ENCODE measurements around the gene GLRX5.

GLRX5 gene

GRCh38 chr14:95534299-95535225 is at the start of gene GLRX5:
GLRX5 (plus strand) TSS chr14:95535050; CDS start chr14:95535090, 40 bp downstream.
- DNase-seq, result peak; percentile 95

GRCh38 chr14:95485222-95485819 is 49.5 kb upstream of the GLRX5 start:
- no peak for DNase-seq

GRCh38 chr14:95486875-95487668 is 47.8 kb upstream of the GLRX5 start:
- DNase-seq, result no peak

GRCh38 chr14:95487669-95488084 is 47.2 kb upstream of the GLRX5 start:
- DNase-seq, result no peak

- no peak for DNase-seq
These were observed 46.3 kb upstream of the GLRX5 start for GRCh38 chr14:95488376-95489213.

GRCh38 chr14:95489214-95490137 is 45.4 kb upstream of the GLRX5 start:
- no peak for DNase-seq

GRCh38 chr14:95490138-95490509 is 44.7 kb upstream of the GLRX5 start:
- DNase-seq, result no peak

GRCh38 chr14:95490727-95491451 is 44.0 kb upstream of the GLRX5 start:
- no peak for DNase-seq

- no peak for DNase-seq
These were observed 42.8 kb upstream of the GLRX5 start for GRCh38 chr14:95491936-95492608.

- no peak for DNase-seq
These were observed 41.3 kb upstream of the GLRX5 start for GRCh38 chr14:95493503-95493902.

GRCh38 chr14:95493976-95494375 is 40.9 kb upstream of the GLRX5 start:
- DNase-seq, result no peak

- DNase-seq, result no peak
These were observed 40.4 kb upstream of the GLRX5 start for GRCh38 chr14:95494456-95494855.

- DNase-seq, result no peak
These were observed 39.8 kb upstream of the GLRX5 start for GRCh38 chr14:95495076-95495475.

- no peak for DNase-seq
These were observed 39.3 kb upstream of the GLRX5 start for GRCh38 chr14:95495538-95496025.

GRCh38 chr14:95496111-95496681 is 38.7 kb upstream of the GLRX5 start:
- DNase-seq, result no peak

GRCh38 chr14:95496690-95497259 is 38.1 kb upstream of the GLRX5 start:
- DNase-seq, result no peak

GRCh38 chr14:95497561-95498011 is 37.3 kb upstream of the GLRX5 start:
- DNase-seq, result no peak

- DNase-seq, result no peak
These were observed 36.1 kb upstream of the GLRX5 start for GRCh38 chr14:95498622-95499353.
